ENCODE data around the gene OR13H1. TPM values are rescaled to one million over a fixed set of nuclear protein-coding genes. Genes with fewer than 3 reads are reported as not detected.
"Not testable (repeated sequence)": the region's sequence is repeated elsewhere in the genome, so short reads cannot be mapped to it uniquely, and the experiment has no call there.

The OR13H1 gene
- total RNA-seq, 1 donor from 2014 or later, result not detected

GRCh38 chrX:131572372-131573014 lies 28.6 kb downstream of the OR13H1 start:
- no peak for DNase-seq (ENCODE audit: low spot score in 2 of 2, unreplicated experiment in 2 of 2)
- H3K27me3 Mint-ChIP-seq (ENCODE audit: low read depth), result no peaks in the 10 kb centered on the region
- H3K36me3 Mint-ChIP-seq, result peaks cover 12% of the 10 kb centered on the region
- H3K4me3 Mint-ChIP-seq, result no peak overlapping the region
- no peak for TF ChIP-seq CTCF (IDR thresholded peaks at IDR 0.05; ENCODE audit: unreplicated experiment)
- H3K4me1 Mint-ChIP-seq, result peaks cover 22% of the 10 kb centered on the region
- peaks cover 10% of the 10 kb centered on the region for H3K9me3 Mint-ChIP-seq
- H3K27ac Mint-ChIP-seq, result peak overlapping the region; percentile 13

- Mint-ChIP-seq H3K9me3 (no peaks in the 10 kb centered on the region), H3K4me1 (peaks cover 17% of the 10 kb centered on the region), H3K4me3 (peak overlapping the region; percentile 96), H3K27ac (peak overlapping the region; percentile 98), H3K36me3 (peaks cover 12% of the 10 kb centered on the region), H3K27me3 (ENCODE audit: low read depth) (no peaks in the 10 kb centered on the region)
- no peak for TF ChIP-seq CTCF (IDR thresholded peaks at IDR 0.05; ENCODE audit: unreplicated experiment)
- DNase-seq (ENCODE audit: low spot score in 2 of 2, unreplicated experiment in 2 of 2), result no peak
Measured at GRCh38 chrX:131577413-131577812, 33.5 kb downstream of the OR13H1 start.

- no peak for TF ChIP-seq CTCF (IDR thresholded peaks at IDR 0.05; ENCODE audit: unreplicated experiment)
- Mint-ChIP-seq H3K27me3 (ENCODE audit: low read depth) (no peaks in the 10 kb centered on the region), H3K4me3 (peak overlapping the region; percentile 96), H3K36me3 (peaks cover 11% of the 10 kb centered on the region), H3K4me1 (peaks cover 17% of the 10 kb centered on the region), H3K27ac (peak overlapping the region; percentile 98), H3K9me3 (no peaks in the 10 kb centered on the region)
- no peak for DNase-seq (ENCODE audit: low spot score in 2 of 2, unreplicated experiment in 2 of 2)
Measured at GRCh38 chrX:131577999-131578734, 34.3 kb downstream of the OR13H1 start.

GRCh38 chrX:131578735-131579367 lies 35.0 kb downstream of the OR13H1 start:
- peak; percentile 34 to 67 for DNase-seq (ENCODE audit: low spot score in 2 of 2, unreplicated experiment in 2 of 2)
- H3K27ac Mint-ChIP-seq, result peak overlapping the region; percentile 98
- not testable (repeated sequence) for H3K27me3 Mint-ChIP-seq (ENCODE audit: low read depth); H3K36me3 Mint-ChIP-seq; H3K9me3 Mint-ChIP-seq
- peak overlapping the region; percentile 96 for H3K4me3 Mint-ChIP-seq
- H3K4me1 Mint-ChIP-seq, result peaks cover 15% of the 10 kb centered on the region

GRCh38 chrX:131588995-131589394 lies 45.1 kb downstream of the OR13H1 start:
- DNase-seq (ENCODE audit: low spot score in 2 of 2, unreplicated experiment in 2 of 2), result peak in 1 of 2 experiments; percentile 39
- Mint-ChIP-seq H3K27ac (peak overlapping the region; percentile 89), H3K27me3 (ENCODE audit: low read depth) (no peaks in the 10 kb centered on the region), H3K36me3 (peaks cover 5% of the 10 kb centered on the region), H3K4me3 (peak overlapping the region; percentile 26), H3K4me1 (peaks cover 26% of the 10 kb centered on the region), H3K9me3 (peaks cover 17% of the 10 kb centered on the region)
- no peak for TF ChIP-seq CTCF (IDR thresholded peaks at IDR 0.05; ENCODE audit: unreplicated experiment)

All from mesothelial cell of epicardium (in vitro differentiated cells).